Mucosa of descending colon (tissue), 3 donors: ENCODE data around the gene TRAF5. TPM values are rescaled to one million over a fixed set of nuclear protein-coding genes. Genes with fewer than 3 reads are reported as not detected.
A peak's percentile ranks its signal among the peaks of the same experiment; 100 is the strongest.
"Not testable (repeated sequence)": the region's sequence is repeated elsewhere in the genome, so short reads cannot be mapped to it uniquely, and the experiment has no call there.

ENCODE experiments used
- ATAC-seq: fragments of 200-7000 bp; cut with Tn5 transposase; one replicate; pipeline ENCODE4 v1.9.1; 2020; ENCODE audit warnings: mild to moderate bottlenecking, moderate library complexity
- DNase-seq, 3 donors: peaks; one replicate each; pipeline ENCODE4 v3.0.0-alpha.2; 2020
- H3K36me3 ChIP-seq: fragments of 200-600 bp; one replicate; pipeline ENCODE4 v1.8.0; 2021; ENCODE audit warnings: low read depth, mild to moderate bottlenecking
- H3K4me1 ChIP-seq: fragments of 200-600 bp; one replicate; pipeline ENCODE4 v1.8.0; 2021; ENCODE audit warnings: low read depth, mild to moderate bottlenecking
- H3K4me3 ChIP-seq: fragments of 200-600 bp; one replicate; pipeline ENCODE4 v1.8.0; 2021; ENCODE audit warnings: mild to moderate bottlenecking
- H3K9me3 ChIP-seq: fragments of 200-600 bp; one replicate; pipeline ENCODE4 v1.8.0; 2021; ENCODE audit warnings: mild to moderate bottlenecking
- CTCF ChIP-seq: fragments of 200-600 bp; IDR thresholded peaks from one replicate; pipeline ENCODE4 v1.8.0; 2022; ENCODE audit warnings: antibody characterized with exemption, mild to moderate bottlenecking
- intact Hi-C, 2 donors: fragments of 100-400 bp; cut with DNase I in 1 of 2; cut with micrococcal nuclease in 1 of 2; formaldehyde crosslinking; loops; one replicate each; pipeline versions ENCODE4 v1.11.0 to v1.11.1; 2022; cut with DNase I, micrococcal nuclease
- total RNA-seq, 3 donors: library from RNA; stranded (reverse); fragmentation: NEBNext Ultra II Directional in 2 of 3; extraction: Animal tissue kit (Norgen Biotek cat#: 25700) in 2 of 3; gene quantifications; one replicate each; pipeline versions ENCODE4 v1.2.1 to v1.2.4, GENCODE V29; 2021 to 2023
- donor health status: DM: no; HTN: no; CAD: no; lungs with moderate emphysema.
- donor health status: DM: no; HTN: no; CAD: no.
- donor health status: DM: no; HTN: yes; CAD: no.

Gene TRAF5
- total RNA-seq, 3 donors from 2014 or later = 19.4 to 28.5 (median 23.9) TPM

- Histone ChIP-seq H3K4me3 (no peak overlapping the region), H3K36me3 (no peaks in the 10 kb centered on the region), H3K4me1 (no peaks in the 10 kb centered on the region), H3K9me3 (no peaks in the 10 kb centered on the region)
- DNase-seq (no peak), ATAC-seq (no peak)
- TF ChIP-seq CTCF = no peak
- intact Hi-C loops = no loop called here
Observed at GRCh38 chr1:211411639-211412038, 85.0 kb downstream of the TRAF5 start.

DNA sequence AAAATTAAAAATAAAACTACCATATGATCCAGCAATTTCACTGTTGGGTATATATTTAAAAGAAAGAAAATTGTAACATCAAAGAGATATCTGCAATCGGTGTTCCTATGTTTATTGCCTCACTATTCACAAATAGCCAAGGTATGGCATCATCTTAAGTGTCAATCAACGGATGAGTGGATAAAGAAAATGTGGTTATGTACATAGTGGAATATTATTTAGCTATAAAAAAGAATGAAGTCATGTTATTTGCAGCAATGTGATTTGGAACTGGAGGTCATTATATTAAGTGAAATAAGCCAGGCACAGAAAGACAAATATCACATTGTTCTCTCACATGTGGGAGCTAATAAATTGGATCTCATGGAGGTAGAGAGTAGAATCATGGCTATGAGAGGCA, 89.1 kb downstream of the TRAF5 start:
- intact Hi-C loops = no loop called here
- H3K36me3 ChIP-seq = no peaks in the 10 kb centered on the region
- no peak for ATAC-seq
- no peaks in the 10 kb centered on the region for H3K9me3 ChIP-seq
- no peaks in the 10 kb centered on the region for H3K4me1 ChIP-seq
- no peak for TF ChIP-seq CTCF
- DNase-seq = no peak
- H3K4me3 ChIP-seq = no peak overlapping the region

DNA sequence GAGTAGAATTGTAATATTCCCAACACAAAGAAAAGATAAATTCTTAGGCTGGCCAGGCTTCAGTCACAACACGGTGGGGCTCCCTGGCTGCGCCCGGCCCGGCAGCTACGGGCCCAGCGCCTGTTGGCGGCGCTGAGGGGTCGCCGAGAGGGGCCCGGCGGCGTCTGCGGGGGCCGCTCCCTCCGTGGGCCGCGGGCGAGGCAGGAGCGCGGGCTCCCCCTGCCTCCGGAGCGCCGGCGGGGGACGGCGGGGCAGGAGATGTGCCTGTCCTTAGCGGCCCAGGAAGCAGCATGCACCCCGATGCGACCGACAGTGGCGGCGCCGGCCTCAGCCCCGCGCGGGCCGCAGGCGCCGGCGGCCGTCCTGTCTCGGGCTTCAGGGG, 89.6 kb downstream of the TRAF5 start:
- peak; percentile 82 for ATAC-seq
- H3K4me1 ChIP-seq, H3K36me3 ChIP-seq, H3K9me3 ChIP-seq, intact Hi-C loops, H3K4me3 ChIP-seq: not testable (repeated sequence)
- peak; percentile 20 to 70 (median 56) for DNase-seq

- DNase-seq (peak; percentile 36 to 68 (median 65)), ATAC-seq (peak; percentile 81)
- H3K4me3 ChIP-seq, H3K4me1 ChIP-seq, H3K36me3 ChIP-seq, intact Hi-C loops, H3K9me3 ChIP-seq: not testable (repeated sequence)
Observed at GRCh38 chr1:211416628-211417323, 90.1 kb downstream of the TRAF5 start.

GRCh38 chr1:211420389-211420788, 93.8 kb downstream of the TRAF5 start:
- Histone ChIP-seq H3K4me3 (no peak overlapping the region), H3K9me3 (no peaks in the 10 kb centered on the region), H3K4me1 (no peaks in the 10 kb centered on the region), H3K36me3 (no peaks in the 10 kb centered on the region)
- intact Hi-C loops = no loop called here
- no peak for ATAC-seq
- no peak for DNase-seq
- no peak for TF ChIP-seq CTCF

DNA sequence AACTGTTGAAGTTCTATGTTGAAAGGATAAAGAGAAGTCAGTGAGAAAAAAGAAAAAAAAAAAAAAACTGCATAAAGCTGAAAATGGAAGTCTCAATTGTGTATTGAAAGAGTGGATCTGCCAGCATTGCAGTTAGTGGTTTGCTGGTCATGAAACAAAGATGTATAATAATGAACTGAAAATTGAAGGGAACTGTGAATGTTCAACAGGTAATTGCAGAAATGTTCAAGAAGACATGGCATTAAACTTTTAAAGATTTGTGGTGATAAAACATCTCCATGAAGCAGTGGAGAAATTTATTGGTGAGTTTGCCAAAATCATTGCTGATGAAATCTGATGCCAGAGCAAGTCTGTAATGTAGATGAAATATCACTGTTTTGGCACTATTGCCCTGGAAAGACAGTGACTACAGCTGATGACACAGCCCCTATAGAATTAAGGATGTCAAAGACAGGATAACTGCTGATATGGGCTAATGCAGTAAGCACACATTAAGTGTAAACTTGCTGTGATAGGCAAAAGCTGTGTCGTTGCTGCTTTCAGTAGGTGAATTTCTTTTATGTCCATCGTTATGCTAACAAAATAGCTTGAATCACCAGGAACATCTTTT, 94.3 kb downstream of the TRAF5 start:
- no peaks in the 10 kb centered on the region for H3K4me1 ChIP-seq
- H3K9me3 ChIP-seq = no peaks in the 10 kb centered on the region
- intact Hi-C loops = no loop called here
- ATAC-seq (no peak), DNase-seq (no peak)
- TF ChIP-seq CTCF = no peak
- no peak overlapping the region for H3K4me3 ChIP-seq
- H3K36me3 ChIP-seq = no peaks in the 10 kb centered on the region
